ENCODE results near the gene ZNRF1.

DNA sequence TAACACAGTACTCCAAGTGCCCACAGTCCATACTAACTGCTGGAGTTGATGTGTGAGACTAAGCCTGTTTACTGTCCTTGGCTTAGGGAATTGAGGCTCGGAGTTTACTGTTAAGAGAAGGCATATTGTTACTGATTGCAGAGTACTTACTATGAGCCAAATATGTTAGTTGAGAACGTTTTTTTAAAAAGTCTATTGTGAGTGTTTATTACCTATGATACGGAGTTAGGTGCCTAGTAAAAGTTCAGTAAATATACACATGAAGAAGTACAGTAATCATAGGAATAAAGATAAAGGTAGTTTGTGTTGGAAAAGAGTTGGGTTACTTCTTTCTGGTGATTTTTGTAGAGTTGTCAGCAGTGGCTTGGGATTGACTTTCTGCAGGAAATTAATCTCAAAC lies 25.4 kb downstream of the ZNRF1 start:
- TF ChIP-seq, protein P1, sequence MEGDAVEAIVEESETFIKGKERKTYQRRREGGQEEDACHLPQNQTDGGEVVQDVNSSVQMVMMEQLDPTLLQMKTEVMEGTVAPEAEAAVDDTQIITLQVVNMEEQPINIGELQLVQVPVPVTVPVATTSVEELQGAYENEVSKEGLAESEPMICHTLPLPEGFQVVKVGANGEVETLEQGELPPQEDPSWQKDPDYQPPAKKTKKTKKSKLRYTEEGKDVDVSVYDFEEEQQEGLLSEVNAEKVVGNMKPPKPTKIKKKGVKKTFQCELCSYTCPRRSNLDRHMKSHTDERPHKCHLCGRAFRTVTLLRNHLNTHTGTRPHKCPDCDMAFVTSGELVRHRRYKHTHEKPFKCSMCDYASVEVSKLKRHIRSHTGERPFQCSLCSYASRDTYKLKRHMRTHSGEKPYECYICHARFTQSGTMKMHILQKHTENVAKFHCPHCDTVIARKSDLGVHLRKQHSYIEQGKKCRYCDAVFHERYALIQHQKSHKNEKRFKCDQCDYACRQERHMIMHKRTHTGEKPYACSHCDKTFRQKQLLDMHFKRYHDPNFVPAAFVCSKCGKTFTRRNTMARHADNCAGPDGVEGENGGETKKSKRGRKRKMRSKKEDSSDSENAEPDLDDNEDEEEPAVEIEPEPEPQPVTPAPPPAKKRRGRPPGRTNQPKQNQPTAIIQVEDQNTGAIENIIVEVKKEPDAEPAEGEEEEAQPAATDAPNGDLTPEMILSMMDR (IDR thresholded peaks at IDR 0.05) = no peak
- TF ChIP-seq POLR2AphosphoS5 (IDR thresholded peaks at IDR 0.05) (no peak), POLR2A (IDR thresholded peaks at IDR 0.05) (no peak), EP300 (IDR thresholded peaks at IDR 0.05) (no peak)

All from suprapubic skin (tissue), 4 donors.